LNCAP (cell line): Measurements from ENCODE around the gene ATF6.

Source experiments
- TF ChIP-seq, protein P1 (sequence below): fragments of 450-650 bp; IDR thresholded peaks from 2 replicates; pipeline ENCODE4 v1.5.1; 2017; ENCODE audit warnings: mild to moderate bottlenecking

ATF6 gene

DNA sequence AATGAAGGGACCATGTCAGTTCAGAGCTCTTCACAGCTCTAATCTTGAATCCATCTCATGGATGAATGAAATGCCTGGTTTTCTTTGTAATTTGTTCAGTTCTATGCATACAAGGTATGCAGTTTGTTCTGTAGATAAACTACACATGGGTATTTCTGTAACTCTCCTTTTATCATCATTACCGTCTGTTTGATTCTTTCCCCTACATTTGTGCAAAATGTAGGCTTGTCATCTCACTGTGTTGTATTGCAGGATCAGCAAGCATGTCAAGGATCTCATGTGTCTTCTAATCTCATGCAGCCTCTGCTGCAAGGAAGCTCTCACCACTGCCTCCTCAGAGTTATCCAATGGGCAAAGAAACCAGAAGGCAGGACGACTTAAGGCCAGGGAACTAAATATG is 178.3 kb downstream of the ATF6 start:
- TF ChIP-seq, protein P1, sequence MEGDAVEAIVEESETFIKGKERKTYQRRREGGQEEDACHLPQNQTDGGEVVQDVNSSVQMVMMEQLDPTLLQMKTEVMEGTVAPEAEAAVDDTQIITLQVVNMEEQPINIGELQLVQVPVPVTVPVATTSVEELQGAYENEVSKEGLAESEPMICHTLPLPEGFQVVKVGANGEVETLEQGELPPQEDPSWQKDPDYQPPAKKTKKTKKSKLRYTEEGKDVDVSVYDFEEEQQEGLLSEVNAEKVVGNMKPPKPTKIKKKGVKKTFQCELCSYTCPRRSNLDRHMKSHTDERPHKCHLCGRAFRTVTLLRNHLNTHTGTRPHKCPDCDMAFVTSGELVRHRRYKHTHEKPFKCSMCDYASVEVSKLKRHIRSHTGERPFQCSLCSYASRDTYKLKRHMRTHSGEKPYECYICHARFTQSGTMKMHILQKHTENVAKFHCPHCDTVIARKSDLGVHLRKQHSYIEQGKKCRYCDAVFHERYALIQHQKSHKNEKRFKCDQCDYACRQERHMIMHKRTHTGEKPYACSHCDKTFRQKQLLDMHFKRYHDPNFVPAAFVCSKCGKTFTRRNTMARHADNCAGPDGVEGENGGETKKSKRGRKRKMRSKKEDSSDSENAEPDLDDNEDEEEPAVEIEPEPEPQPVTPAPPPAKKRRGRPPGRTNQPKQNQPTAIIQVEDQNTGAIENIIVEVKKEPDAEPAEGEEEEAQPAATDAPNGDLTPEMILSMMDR: no peak

DNA sequence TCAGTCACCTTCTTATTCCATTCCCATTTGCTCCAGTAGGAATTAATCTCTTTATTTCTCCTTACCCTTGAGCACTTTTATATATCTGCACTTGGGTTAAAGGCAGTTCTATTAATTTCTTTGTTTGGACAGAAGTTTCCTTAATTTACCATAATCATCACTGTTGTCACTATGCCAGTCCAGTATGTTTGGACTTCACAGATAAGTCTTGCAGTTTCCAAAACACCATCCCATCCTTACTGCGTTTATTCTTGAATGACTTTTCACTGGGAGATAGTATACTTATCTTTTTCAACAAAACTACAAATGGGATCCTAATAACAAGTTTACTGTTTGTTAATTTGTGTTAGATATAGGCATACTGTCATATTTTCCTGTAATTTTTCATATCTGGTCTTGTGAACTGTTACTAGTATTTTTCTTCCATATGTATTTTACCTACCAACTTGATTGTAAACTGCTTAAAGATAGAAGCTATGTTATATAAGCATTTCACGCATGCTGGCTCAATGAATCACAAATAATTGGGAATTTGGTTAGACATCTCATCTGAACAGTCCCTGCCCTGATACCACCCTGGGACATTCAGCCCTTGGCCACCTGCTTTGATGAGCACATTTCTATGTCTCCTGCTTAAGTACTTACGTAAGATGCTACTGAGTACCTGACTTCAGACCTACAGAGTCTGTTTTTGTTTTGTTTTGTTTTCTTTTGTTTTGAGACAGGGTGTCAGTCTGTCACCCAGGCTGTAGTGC is 179.4 kb downstream of the ATF6 start:
- TF ChIP-seq, protein P1: no peak

DNA sequence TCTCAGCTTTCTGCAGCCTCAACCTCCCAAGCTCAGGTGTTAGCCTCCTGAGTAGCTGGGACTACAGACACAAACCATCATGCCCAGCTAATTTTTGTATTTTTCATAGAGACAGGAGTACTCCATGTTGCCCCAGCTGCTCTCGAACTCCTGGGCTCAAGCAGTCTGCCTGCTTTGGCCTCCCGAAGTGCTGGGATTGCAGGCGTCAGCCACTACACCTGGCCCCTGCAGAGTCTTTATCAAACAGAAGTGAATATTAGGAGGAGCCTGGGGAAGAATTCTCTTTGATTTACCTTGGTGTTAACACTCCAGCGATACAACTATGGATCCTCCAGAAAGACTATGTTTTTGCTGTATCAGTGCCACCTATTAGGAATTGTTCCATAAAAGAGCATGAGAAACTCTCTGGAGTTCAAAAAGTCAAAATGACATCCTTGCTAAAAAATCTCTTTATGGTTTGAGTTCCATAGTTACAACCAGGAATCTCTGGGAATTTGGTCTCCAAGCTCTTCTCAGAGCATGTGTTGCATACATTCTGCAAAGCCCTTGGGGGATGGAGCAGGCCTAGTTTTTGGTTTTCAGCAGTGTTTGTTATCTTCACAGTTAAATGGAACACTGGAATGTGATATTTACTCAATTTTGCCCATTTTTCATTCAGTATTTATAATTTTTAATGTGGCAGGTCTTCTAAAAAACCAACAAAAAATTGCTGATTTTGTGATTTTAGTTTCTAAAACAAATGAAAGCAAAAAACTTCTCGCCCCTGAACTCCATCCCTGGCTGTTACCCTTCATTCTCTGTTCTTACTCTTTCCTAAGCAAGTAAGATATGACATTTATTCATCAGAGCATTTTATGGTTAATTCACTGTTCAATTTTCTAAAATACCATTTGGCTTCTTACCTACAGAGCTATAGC is 180.2 kb downstream of the ATF6 start:
- TF ChIP-seq, protein P1: no peak

DNA sequence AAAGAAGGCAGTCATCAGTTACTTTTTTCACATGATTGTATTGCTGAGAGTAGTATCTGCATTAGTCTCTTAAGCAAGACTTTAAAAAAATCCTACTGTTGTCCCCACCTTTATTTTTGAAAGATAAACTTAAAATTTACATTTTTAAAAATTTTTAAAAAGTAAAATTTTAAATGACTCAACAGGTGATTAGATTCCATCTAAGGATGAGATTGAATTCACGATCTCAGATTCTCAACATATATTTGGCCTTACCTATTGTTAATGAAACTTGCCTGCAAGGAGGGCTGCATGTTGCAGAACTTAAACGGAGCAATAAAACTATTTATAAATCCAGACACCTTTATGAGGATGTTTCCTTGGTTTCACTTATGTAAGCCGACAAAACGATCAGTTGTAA is 182.3 kb downstream of the ATF6 start:
- TF ChIP-seq, protein P1: no peak

DNA sequence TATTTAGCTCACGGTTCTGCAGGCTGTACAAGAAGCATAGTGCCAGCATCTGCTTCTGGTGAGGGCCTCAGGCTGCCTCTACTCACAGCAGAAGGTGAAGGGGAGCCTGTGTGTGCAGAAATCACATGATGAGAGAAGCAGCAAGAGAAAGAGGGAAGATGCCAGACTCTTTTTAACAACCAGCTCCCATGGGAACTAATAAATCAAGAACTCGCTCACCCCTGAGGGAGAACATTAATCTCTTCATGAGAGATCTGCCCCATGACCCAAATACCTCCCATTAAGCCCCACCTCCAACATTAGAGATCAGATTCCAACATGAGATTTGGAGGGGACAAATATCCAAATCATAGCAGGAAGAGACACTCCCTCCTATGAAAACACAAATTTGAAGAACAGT is 183.4 kb downstream of the ATF6 start:
- TF ChIP-seq, protein P1: no peak

DNA sequence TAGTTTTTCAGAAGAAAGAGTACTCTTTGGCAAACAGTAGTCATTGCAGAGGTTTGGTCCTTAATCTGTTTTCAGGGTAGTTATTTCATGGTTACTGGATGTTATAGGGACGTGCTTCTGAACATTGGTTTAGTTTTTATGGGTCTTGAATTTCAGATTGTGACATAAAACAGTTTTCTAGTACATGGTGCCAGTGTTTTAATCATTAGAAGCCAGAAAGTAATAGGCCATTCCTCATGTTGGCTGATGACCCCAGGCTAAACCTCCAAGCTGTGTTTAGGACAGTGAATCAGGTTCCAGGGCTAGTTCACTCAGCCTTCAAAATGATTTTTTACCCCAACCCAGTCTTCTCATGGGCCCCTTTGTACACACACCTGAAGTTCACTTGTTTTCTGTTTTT is 184.3 kb downstream of the ATF6 start:
- TF ChIP-seq, protein P1: no peak

DNA sequence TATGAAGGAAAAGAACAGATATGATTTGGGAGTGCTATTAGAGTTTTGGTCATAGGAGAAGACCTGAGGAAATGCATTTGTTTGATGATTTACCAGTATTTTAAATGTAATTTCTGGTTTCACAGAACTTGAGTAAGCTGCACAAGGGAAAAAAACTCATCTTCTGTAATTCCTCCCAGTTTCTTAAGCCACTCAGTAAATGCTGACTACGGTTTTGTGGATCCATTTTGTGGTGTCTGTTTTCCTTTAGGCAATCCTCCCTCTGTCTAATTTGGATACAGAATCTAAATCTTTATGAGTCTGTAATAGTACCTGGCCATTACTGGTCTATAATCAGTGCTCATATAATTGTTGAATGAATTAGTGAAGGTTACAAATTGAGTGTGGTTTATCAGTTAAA is 185.5 kb downstream of the ATF6 start:
- TF ChIP-seq, protein P1: no peak
